A549 treated with CORT108297 at 1 μM for 4 hours (cell line): ENCODE measurements around the gene CAMK2A. TPM values are rescaled to one million over a fixed set of nuclear protein-coding genes. Genes with fewer than 3 reads are reported as not detected.

Experiments
- total RNA-seq: library from RNA; stranded (reverse); fragments of 200-300 nt; extraction: Qiagen RNA extraction; gene quantifications from 5 replicates; pipeline ENCODE4 v1.2.3, GENCODE V29; 2022

CAMK2A gene
- total RNA-seq: 0.76 to 1.3 TPM (median 0.86 TPM) in 5 replicates

DNA sequence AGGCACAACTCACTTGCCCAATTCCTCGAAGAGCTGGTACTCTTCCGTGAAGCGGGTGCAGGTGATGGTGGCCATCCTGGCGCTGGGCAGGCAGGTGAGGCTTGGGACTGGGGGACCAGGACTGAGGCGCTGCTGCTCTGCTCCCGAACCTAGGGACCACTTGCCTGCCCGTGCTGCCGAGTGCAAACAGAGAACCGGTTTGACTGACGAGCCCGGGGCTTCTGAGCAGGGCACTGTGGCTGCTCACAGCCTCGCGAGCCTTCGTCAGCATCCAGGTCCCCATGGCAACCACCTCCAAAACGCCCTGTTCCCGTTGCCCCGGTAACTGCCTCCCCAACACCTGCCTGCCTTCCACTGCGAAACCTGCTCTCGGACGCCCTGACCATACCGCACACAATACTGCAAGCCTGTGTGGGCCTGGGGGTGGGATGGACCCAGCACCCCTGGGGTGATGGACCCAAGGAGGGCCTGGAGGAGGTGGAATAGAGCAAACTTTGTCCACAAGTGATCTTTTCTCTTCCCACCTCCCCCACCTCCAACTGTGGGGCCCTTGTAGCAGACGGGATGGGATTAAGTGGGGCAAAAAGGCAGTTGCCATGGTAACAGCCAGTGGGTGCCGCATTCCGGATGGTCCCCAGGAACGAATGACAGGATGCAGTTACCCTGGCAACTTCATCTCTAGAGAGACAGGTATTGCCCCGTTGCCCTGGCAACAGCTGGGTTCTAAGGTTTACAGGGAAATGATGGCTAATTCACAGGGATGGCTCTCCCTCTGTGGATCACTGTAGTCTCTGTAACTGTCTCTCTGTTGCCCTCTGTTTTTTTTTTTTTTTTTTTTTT is at the start of gene CAMK2A:
CAMK2A (minus strand) TSS at position 223 of the 840 bp plus-strand sequence; CDS start at position 75, 148 bp downstream.

DNA sequence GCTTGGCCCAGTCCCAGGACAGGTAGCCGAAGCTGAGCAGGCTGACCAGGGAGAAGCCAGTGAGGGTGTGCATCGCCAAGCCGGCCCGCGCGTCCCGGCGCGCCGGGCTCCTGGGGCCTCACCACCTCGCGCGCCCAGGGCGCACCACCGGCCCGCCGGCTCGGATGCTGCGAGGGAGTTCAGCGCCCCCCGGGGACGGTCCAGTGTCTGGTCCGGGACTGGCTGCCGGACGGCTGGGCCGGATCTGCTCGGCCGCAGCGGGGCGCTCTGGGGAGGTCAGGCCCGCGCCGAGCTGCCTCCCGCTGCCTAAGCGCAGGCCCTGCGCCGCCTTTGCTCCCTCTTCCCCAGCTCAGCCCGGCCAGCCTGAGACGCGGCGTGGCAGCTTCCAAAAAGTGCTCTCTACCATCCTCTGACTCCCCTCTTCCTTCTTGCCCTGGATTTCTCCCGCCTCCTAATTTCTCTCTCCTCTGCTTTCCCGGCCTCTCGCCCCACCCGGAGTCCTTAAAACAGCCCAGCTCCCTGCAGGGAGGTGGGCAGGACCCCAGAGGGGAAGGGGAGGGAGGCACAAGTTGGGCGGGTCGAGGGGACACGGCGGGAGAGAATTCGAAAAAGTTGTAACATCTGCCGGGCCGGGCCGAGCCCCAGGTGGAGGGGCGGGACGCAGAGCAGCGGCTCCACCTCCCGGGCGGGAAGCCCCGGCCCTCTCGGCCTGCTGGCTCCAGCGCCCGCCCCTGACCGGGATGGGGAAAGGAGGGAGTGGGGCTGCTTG is 12.9 kb upstream of the CAMK2A start, which contains the start of gene ARSI:
ARSI (minus strand) TSS at position 605 of the 769 bp plus-strand sequence; CDS start at position 73, 532 bp downstream.

DNA sequence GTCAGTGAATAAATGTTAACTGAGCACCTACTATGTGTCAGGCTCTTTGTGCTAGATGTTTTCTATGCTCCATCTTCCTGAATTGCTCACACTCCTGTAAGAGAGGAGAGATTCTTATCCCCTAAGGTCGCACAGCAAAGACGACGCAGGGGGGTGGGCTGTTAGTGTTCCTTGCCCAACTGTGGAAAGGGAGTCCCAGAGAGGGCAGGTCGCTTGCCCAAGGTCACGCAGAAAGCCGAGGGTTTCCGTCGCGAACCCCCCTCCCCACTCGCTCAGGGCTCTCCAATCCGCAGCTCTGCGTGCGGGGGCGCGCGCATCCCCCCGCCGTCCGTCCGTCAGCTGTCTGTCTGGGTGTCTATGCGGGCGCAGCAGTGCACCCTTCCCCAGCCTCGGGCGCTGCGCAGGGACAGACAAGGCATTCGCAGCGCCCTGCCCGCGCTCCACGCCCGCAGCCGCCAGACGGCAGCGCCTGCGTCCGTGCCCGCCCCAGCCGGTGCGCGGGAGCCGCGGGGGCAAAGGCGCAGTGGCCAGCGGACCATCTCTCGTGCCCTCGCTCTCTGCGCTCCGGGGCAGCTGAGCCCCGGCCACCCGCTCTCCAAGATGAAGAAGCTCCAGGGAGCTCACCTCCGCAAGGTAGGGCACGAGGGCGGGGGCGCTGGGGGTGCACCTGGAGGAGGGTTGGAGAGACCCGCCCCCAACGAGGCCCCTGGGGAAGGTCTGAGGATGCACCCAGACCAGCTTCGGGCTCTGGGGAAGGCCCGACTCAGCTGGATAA is 99.7 kb downstream of the CAMK2A start, which contains the start of gene SLC6A7:
SLC6A7 (plus strand) TSS at position 335 of the 775 bp plus-strand sequence; CDS start at position 601, 266 bp downstream.

Other genes with a start within 250 kb of the CAMK2A start
- 0.11 to 0.22 TPM (median 0.15 TPM) in 5 replicates for gene CSF1R, start 203.2 kb downstream of the CAMK2A start, total RNA-seq
- 0.10 to 0.35 TPM (median 0.30 TPM) in 5 replicates for gene PDGFRB, start 133.9 kb downstream of the CAMK2A start, total RNA-seq
- gene CDX1, start 123.0 kb downstream of the CAMK2A start, total RNA-seq: not detected in 5 replicates
- 0.02 to 0.05 TPM (median 0.03 TPM) in 4 of 5 replicates, not detected in the other for gene SLC6A7, start 99.7 kb downstream of the CAMK2A start, total RNA-seq
- gene ARSI, start 13.1 kb upstream of the CAMK2A start, total RNA-seq: 30.7 to 50.7 TPM (median 44.2 TPM) in 5 replicates
- 71.2 to 88.1 TPM (median 83.5 TPM) in 5 replicates for gene TCOF1, start 67.9 kb upstream of the CAMK2A start, total RNA-seq
- gene CD74, start 123.1 kb upstream of the CAMK2A start, total RNA-seq: 0.09 to 0.13 TPM (median 0.10 TPM) in 4 of 5 replicates, not detected in the other
- gene RPS14, start 160.0 kb upstream of the CAMK2A start, total RNA-seq: 2,953 to 3,095 TPM (median 3,059 TPM) in 5 replicates
- 49.9 to 71.9 TPM (median 62.0 TPM) in 5 replicates for gene NDST1, start 218.4 kb upstream of the CAMK2A start, total RNA-seq